Measurements from ENCODE around the gene AK3. TPM values are rescaled to one million over a fixed set of nuclear protein-coding genes. Genes with fewer than 3 reads are reported as not detected.
A peak's percentile ranks its signal among the peaks of the same experiment; 100 is the strongest.

AK3 gene
- total and polyA plus RNA-seq, 7 donors: 47.5 to 183 (median 111) TPM

- no peaks in the 10 kb centered on the region for H3K27me3 ChIP-seq (ENCODE audit: insufficient read depth in 3 of 3, low read length in 2 of 3)
- no peaks in the 10 kb centered on the region for H3K9me3 ChIP-seq
- DNase-seq (no peak), ATAC-seq (peak; percentile 89 to 95 (median 92))
- H3K4me1 ChIP-seq: peaks cover 12% of the 10 kb centered on the region
- intact Hi-C loops (cut with DNase I): no loop called here
- WGBS, 3 donors: 34 to 38% (median 36%) methylated on average over 4 of the region's 4 CpGs
- no peak overlapping the region for H3K4me3 ChIP-seq
- H3K36me3 ChIP-seq (ENCODE audit: insufficient read depth in 1 of 2, low read depth in 1 of 2): peaks cover 10 to 79% of the 10 kb centered on the region in 2 donors
- no peak for TF ChIP-seq CTCF (IDR thresholded peaks at IDR 0.05)
- peak overlapping the region; percentile 59 for H3K27ac ChIP-seq
Measured at GRCh38 chr9:4717815-4718214, 23.2 kb downstream of the AK3 start.

DNA sequence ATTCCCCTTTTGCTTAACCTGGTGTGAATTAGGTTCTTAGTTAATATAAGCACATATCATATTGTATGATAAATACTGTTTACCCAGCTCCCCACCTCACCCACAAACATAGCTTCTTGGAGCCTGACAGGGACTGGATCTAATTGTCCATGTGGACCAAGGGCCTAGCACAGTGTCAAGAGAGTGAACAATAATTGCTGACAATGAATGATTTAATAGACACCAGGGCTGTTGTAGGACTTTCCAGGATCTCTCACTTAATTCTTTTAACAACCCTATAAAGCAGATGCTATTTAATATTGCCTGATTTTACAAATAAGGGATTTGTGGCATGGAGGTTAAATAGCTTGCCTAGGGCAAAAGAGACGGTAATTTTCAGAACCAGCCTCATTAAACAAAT lies 24.8 kb downstream of the AK3 start:
- ATAC-seq (no peak), DNase-seq (no peak)
- H3K36me3 ChIP-seq (ENCODE audit: insufficient read depth in 1 of 2, low read depth in 1 of 2): peaks cover 10 to 80% of the 10 kb centered on the region in 2 donors
- H3K4me3 ChIP-seq: no peak overlapping the region
- H3K27ac ChIP-seq: no peak overlapping the region
- 81 to 96% (median 90%) methylated on average over 1 of the region's 1 CpG for WGBS, 3 donors
- no peaks in the 10 kb centered on the region for H3K27me3 ChIP-seq (ENCODE audit: insufficient read depth in 3 of 3, low read length in 2 of 3)
- no peak for TF ChIP-seq CTCF (IDR thresholded peaks at IDR 0.05)
- intact Hi-C loops (cut with DNase I): no loop called here
- H3K4me1 ChIP-seq: peaks cover 12% of the 10 kb centered on the region
- no peaks in the 10 kb centered on the region for H3K9me3 ChIP-seq

- WGBS, 3 donors: 75 to 78% (median 77%) methylated on average over 9 of the region's 9 CpGs
Measured at GRCh38 chr9:4714266-4715016, 26.6 kb downstream of the AK3 start.

GRCh38 chr9:4713849-4714248 lies 27.2 kb downstream of the AK3 start:
- ATAC-seq (peak in 3 of 4 donors; percentile 25 to 32 (median 32)), DNase-seq (no peak)
- H3K36me3 ChIP-seq (ENCODE audit: insufficient read depth in 1 of 2, low read depth in 1 of 2): peaks cover 9 to 82% of the 10 kb centered on the region in 2 donors
- H3K27ac ChIP-seq: no peak overlapping the region
- no peak overlapping the region for H3K4me3 ChIP-seq
- H3K27me3 ChIP-seq (ENCODE audit: insufficient read depth in 3 of 3, low read length in 2 of 3): no peaks in the 10 kb centered on the region
- intact Hi-C loops (cut with DNase I): no loop called here
- no peak for TF ChIP-seq CTCF (IDR thresholded peaks at IDR 0.05)
- peaks cover 12% of the 10 kb centered on the region for H3K4me1 ChIP-seq
- H3K9me3 ChIP-seq: no peaks in the 10 kb centered on the region
- 59 to 78% (median 77%) methylated on average over 7 of the region's 7 CpGs for WGBS, 3 donors

More at GRCh38 chr9:4714266-4715016, 26.6 kb downstream of the AK3 start:
- ATAC-seq (no peak), DNase-seq (no peak)
- Histone ChIP-seq H3K27ac (no peak overlapping the region), H3K4me3 (no peak overlapping the region), H3K36me3 (ENCODE audit: insufficient read depth in 1 of 2, low read depth in 1 of 2) (peaks cover 10 to 82% of the 10 kb centered on the region in 2 donors), H3K27me3 (ENCODE audit: insufficient read depth in 3 of 3, low read length in 2 of 3) (no peaks in the 10 kb centered on the region), H3K9me3 (no peaks in the 10 kb centered on the region), H3K4me1 (peaks cover 12% of the 10 kb centered on the region)
- TF ChIP-seq CTCF (IDR thresholded peaks at IDR 0.05): no peak
- intact Hi-C loops (cut with DNase I): no loop called here

GRCh38 chr9:4709380-4709779 lies 31.6 kb downstream of the AK3 start:
- Histone ChIP-seq H3K27me3 (ENCODE audit: insufficient read depth in 3 of 3, low read length in 2 of 3) (no peaks in the 10 kb centered on the region), H3K27ac (no peak overlapping the region), H3K4me3 (no peak overlapping the region), H3K4me1 (peaks cover 5% of the 10 kb centered on the region), H3K36me3 (ENCODE audit: insufficient read depth in 1 of 2, low read depth in 1 of 2) (peaks cover 0 to 88% of the 10 kb centered on the region in 2 donors), H3K9me3 (no peaks in the 10 kb centered on the region)
- DNase-seq (no peak), ATAC-seq (no peak)
- TF ChIP-seq CTCF (IDR thresholded peaks at IDR 0.05): no peak
- intact Hi-C loops (cut with DNase I): no loop called here

All from psoas muscle (tissue), 8 donors.